CD4-positive, alpha-beta T cell (primary cell): ENCODE data around the gene JOSD2. TPM values are rescaled to one million over a fixed set of nuclear protein-coding genes. Genes with fewer than 3 reads are reported as not detected.

ENCODE experiments used
- ATAC-seq: fragments of 200-7000 bp; cut with Tn5 transposase; one replicate; pipeline ENCODE4 v1.10.0; 2022; ENCODE audit warnings: mild to moderate bottlenecking; ENCODE audit not compliant: poor library complexity
- CTCF ChIA-PET: fragments of 350-600 bp; sonication (Branson Sonifier 250); formaldehyde crosslinking; loops from one replicate; lab custom pipeline; 2021; ENCODE audit warnings: antibody characterized with exemption, inconsistent platforms; lab: Charles Lee
- POLR2A ChIA-PET: fragments of 350-600 bp; sonication (Branson Sonifier 250); formaldehyde crosslinking; loops from one replicate; lab custom pipeline; 2021; ENCODE audit warnings: antibody characterized with exemption, inconsistent platforms; lab: Charles Lee
- DNase-seq, 14 experiments: peaks; one replicate each; pipeline ENCODE4 v3.0.0-alpha.2; 2013 to 2020; ENCODE audit warnings: mixed read lengths in 2 of 14
- H3K27ac ChIP-seq, 2 donors: one replicate each; pipeline versions ENCODE4 v1.5.1 to v1.7.0; 2013; ENCODE audit warnings: low read length in 2 of 2, low read depth in 1 of 2, mild to moderate bottlenecking in 1 of 2
- H3K27me3 ChIP-seq, 2 experiments: 1 replicate in 1 of 2; 2 replicates in 1 of 2; pipeline versions ENCODE4 v1.6.1 to v1.7.0; 2013; ENCODE audit warnings: low read length in 2 of 2, control low read depth in 1 of 2, mild to moderate bottlenecking in 1 of 2, moderate library complexity in 1 of 2; ENCODE audit not compliant: insufficient read depth in 2 of 2, control insufficient read depth in 1 of 2
- H3K36me3 ChIP-seq: one replicate; pipeline ENCODE4 v1.6.1; 2013; ENCODE audit warnings: low read length, control low read depth; ENCODE audit not compliant: insufficient read depth
- H3K4me1 ChIP-seq: one replicate; pipeline ENCODE4 v1.6.1; 2013; ENCODE audit warnings: low read length, control low read depth; ENCODE audit not compliant: insufficient read depth
- H3K4me3 ChIP-seq: one replicate; pipeline ENCODE4 v1.5.1; 2013; ENCODE audit warnings: mild to moderate bottlenecking, low read length, moderate library complexity
- H3K9me3 ChIP-seq, 2 experiments: 1 replicate in 1 of 2; 2 replicates in 1 of 2; pipeline versions ENCODE4 v1.6.1 to v1.7.0; 2013; ENCODE audit warnings: low read length in 2 of 2, mild to moderate bottlenecking in 2 of 2, control low read depth in 1 of 2, moderate library complexity in 1 of 2; ENCODE audit not compliant: control insufficient read depth in 1 of 2, insufficient read depth in 1 of 2
- H3K27ac Mint-ChIP-seq: one replicate; pipeline ENCODE4 v1.8.0; 2020; ENCODE audit warnings: mixed read lengths
- H3K27me3 Mint-ChIP-seq: one replicate; pipeline ENCODE4 v1.8.0; 2021; ENCODE audit warnings: mixed read lengths
- H3K36me3 Mint-ChIP-seq: one replicate; pipeline ENCODE4 v1.8.0; 2021; ENCODE audit warnings: low read depth, mixed read lengths
- H3K4me1 Mint-ChIP-seq: one replicate; pipeline ENCODE4 v1.8.0; 2021; ENCODE audit warnings: low read depth, mixed read lengths
- H3K4me3 Mint-ChIP-seq: one replicate; pipeline ENCODE4 v1.8.0; 2020; ENCODE audit warnings: mild to moderate bottlenecking, mixed read lengths
- H3K9me3 Mint-ChIP-seq: one replicate; pipeline ENCODE4 v1.8.0; 2020; ENCODE audit warnings: mixed read lengths
- CTCF ChIP-seq: fragments of 200-600 bp; IDR thresholded peaks from one replicate; pipeline ENCODE4 v1.8.0; 2022; ENCODE audit warnings: antibody characterized with exemption, mild to moderate bottlenecking
- intact Hi-C, 2 experiments: fragments of 100-400 bp; cut with DNase I in 1 of 2; cut with micrococcal nuclease in 1 of 2; formaldehyde crosslinking; loops; one replicate each; pipeline versions ENCODE4 v1.15.1 to v1.9.0; 2023 to 2025; cut with DNase I, micrococcal nuclease
- total RNA-seq, 174 experiments: library from RNA in 2 of 174; stranded (reverse) in 2 of 174; gene quantifications; one replicate each; pipeline ENCODE4 v1.2.3 and lab custom pipeline; 2021 to 2026

The JOSD2 gene
- total RNA-seq, 2 experiments from 2014 or later: 11.7 to 11.9 TPM

- Histone ChIP-seq H3K27me3 (peaks cover 4 to 13% of the 10 kb centered on the region in 2 experiments), H3K9me3 (no peaks in the 10 kb centered on the region), H3K4me3 (no peak overlapping the region), H3K4me1 (peaks cover 5% of the 10 kb centered on the region), H3K27ac (no peak overlapping the region), H3K36me3 (no peaks in the 10 kb centered on the region)
- no peak overlapping the region for H3K27ac Mint-ChIP-seq
- ATAC-seq: no peak
- ChIA-PET POLR2A (interaction anchor here (1.4 kb wide), 1 partner anchor 79 kb away, joined by 4 read pairs; the partner anchor contains the start of gene POLD1), CTCF (interaction anchor here (0.8 kb wide), 1 partner anchor 96 kb away, joined by 3 read pairs; no protein-coding TSS in a partner anchor)
- TF ChIP-seq CTCF: no peak
- intact Hi-C loops: no loop called here
- no peak for DNase-seq
- H3K4me3 Mint-ChIP-seq: no peak overlapping the region
- H3K4me1 Mint-ChIP-seq: no peaks in the 10 kb centered on the region
- H3K27me3 Mint-ChIP-seq: peaks cover 42% of the 10 kb centered on the region
- no peaks in the 10 kb centered on the region for H3K9me3 Mint-ChIP-seq
- H3K36me3 Mint-ChIP-seq: no peaks in the 10 kb centered on the region
These were observed 48.0 kb downstream of the JOSD2 start for GRCh38 chr19:50462970-50463369.

DNA sequence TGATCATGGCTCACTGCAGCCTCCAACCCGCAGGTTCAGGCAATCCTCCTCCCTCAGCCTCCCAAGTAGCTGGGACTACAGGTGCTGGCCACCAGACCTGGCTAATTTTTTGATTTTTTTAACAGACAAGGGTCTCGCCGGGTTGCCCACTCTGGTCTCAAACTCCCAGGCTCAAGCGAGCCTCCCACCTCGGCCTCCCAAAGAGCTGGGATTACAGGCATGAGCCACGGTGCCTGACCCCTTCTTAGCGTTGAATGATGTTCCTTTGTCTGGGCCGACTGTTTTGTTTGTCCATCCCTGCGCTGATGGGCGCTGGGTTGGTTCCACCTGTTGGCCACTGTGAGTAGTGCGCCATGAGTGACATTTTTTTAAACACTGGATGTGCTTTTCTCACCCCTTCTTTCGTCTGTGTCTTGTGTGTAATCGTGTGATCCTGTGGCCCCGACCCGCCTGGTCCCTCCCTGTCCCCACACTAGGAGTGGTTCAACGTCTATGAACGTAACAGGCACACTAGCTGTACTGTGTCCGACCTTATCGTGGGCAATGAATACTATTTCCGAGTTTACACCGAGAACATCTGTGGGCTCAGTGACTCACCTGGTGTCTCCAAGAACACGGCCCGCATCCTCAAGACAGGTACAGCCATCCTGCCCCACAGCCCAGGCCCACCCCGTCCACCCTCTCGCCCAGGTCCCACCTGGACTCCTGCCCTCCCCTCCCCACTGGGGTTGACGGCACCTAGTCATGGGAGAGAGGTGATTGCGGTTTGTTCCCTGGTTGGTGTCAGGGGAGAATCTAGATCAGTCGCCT lies 49.7 kb downstream of the JOSD2 start:
- no peaks in the 10 kb centered on the region for H3K9me3 Mint-ChIP-seq
- Histone ChIP-seq H3K4me3 (no peak overlapping the region), H3K27me3 (peaks cover 7 to 19% of the 10 kb centered on the region in 2 experiments), H3K4me1 (peaks cover 5% of the 10 kb centered on the region), H3K27ac (no peak overlapping the region), H3K9me3 (no peaks in the 10 kb centered on the region), H3K36me3 (no peaks in the 10 kb centered on the region)
- peak; percentile 70 for TF ChIP-seq CTCF
- no peak overlapping the region for H3K4me3 Mint-ChIP-seq
- intact Hi-C loops: loop anchor here (1.0 kb wide), 3 partner anchors 92 to 104 kb away; no protein-coding TSS in a partner anchor
- no peak overlapping the region for H3K27ac Mint-ChIP-seq
- H3K36me3 Mint-ChIP-seq: no peaks in the 10 kb centered on the region
- peak; percentile 90 for ATAC-seq
- peak in 13 of 14 experiments; percentile 26 to 79 (median 45) for DNase-seq
- H3K4me1 Mint-ChIP-seq: no peaks in the 10 kb centered on the region
- POLR2A ChIA-PET: interaction anchor here (0.7 to 2.0 kb wide), 2 partner anchors 85 to 104 kb away, joined by 6 to 7 read pairs; partner anchors contain the start of gene NR1H2
- CTCF ChIA-PET: interaction anchor here (0.6 to 1.5 kb wide), 3 partner anchors 61 to 104 kb away, joined by 3 to 5 read pairs (median 3); no protein-coding TSS in a partner anchor
- peaks cover 51% of the 10 kb centered on the region for H3K27me3 Mint-ChIP-seq

DNA sequence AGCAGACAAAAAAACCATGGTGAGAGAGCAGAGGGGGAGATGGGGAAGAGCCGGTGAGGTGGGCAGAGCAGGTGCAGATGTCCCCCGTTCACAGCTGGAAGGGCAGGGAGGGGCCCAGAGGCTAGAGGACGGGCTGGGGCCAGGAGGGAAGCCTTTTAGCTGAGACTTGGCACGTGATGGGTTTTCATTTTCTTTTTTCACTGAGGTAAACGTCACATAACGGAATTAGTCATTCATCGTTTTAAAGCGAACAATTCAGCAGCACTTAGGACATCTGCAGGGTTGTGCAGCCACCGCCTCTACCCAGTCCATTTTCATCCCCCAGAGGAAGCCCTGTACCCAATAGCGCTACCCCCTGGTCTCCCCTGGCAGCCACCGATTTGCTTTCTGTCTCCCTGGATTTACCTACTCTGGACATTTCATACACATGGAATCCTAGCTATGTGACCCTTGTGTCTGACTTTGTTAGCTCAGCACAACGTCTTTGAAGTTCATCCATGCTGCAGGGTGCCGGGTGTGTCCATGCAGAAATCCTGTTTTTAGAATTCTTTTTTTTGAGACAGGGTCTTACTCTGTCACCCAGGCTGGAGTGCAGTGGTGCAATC lies 50.7 kb downstream of the JOSD2 start:
- no peak overlapping the region for H3K4me3 ChIP-seq
- no peak overlapping the region for H3K27ac ChIP-seq
- POLR2A ChIA-PET: interaction anchor here (0.7 to 2.0 kb wide), 2 partner anchors 84 to 103 kb away, joined by 6 to 7 read pairs; partner anchors contain the start of gene NR1H2
- no peaks in the 10 kb centered on the region for H3K9me3 ChIP-seq
- peaks cover 5% of the 10 kb centered on the region for H3K4me1 ChIP-seq
- H3K9me3 Mint-ChIP-seq: no peaks in the 10 kb centered on the region
- ATAC-seq: no peak
- CTCF ChIA-PET: interaction anchor here (1.0 to 1.5 kb wide), 2 partner anchors 92 to 103 kb away, joined by 3 to 5 read pairs; no protein-coding TSS in a partner anchor
- no peaks in the 10 kb centered on the region for H3K4me1 Mint-ChIP-seq
- intact Hi-C loops: no loop called here
- H3K27ac Mint-ChIP-seq: no peak overlapping the region
- peaks cover 57% of the 10 kb centered on the region for H3K27me3 Mint-ChIP-seq
- no peak overlapping the region for H3K4me3 Mint-ChIP-seq
- H3K36me3 ChIP-seq: no peaks in the 10 kb centered on the region
- peak in 1 of 14 experiments; percentile 19 for DNase-seq
- no peak for TF ChIP-seq CTCF
- H3K27me3 ChIP-seq: peaks cover 7 to 19% of the 10 kb centered on the region in 2 experiments
- H3K36me3 Mint-ChIP-seq: no peaks in the 10 kb centered on the region
